OCI-LY3 (cell line): ENCODE measurements around the gene DCC.

Experiments
- H2AFZ ChIP-seq: fragments of 200-600, 300-600 bp; shearing (Covaris generic); 2 replicates; pipeline ENCODE4 v1.6.0; 2014; ENCODE audit warnings: antibody characterized with exemption, low read depth, low read length
- H3K27ac ChIP-seq: fragments of 200-600, 300-600 bp; sonication (generic); 2 replicates; pipeline ENCODE4 v1.5.1; 2014; ENCODE audit warnings: mild to moderate bottlenecking, low read length, moderate library complexity, mixed read lengths
- H3K27me3 ChIP-seq: fragments of 200-600, 300-600 bp; sonication (generic); 2 replicates; pipeline ENCODE4 v1.6.1; 2014; ENCODE audit warnings: low read depth, low read length, mixed read lengths
- H3K36me3 ChIP-seq: fragments of 200-600, 300-600 bp; sonication (generic); replicated peaks from 2 replicates; pipeline ENCODE3; 2014; ENCODE audit warnings: low read depth, low read length, mixed read lengths
- H3K4me1 ChIP-seq: fragments of 300-600, 200-600 bp; sonication (generic); 2 replicates; pipeline ENCODE4 v1.6.1; 2014; ENCODE audit warnings: low read length, mixed read lengths
- H3K4me2 ChIP-seq: fragments of 200-600, 300-600 bp; sonication (generic); 2 replicates; pipeline ENCODE4 v1.6.1; 2014; ENCODE audit warnings: low read length, mixed read lengths
- H3K4me3 ChIP-seq: fragments of 300-600, 200-600 bp; sonication (generic); 2 replicates; pipeline ENCODE4 v1.5.1; 2014; ENCODE audit warnings: antibody characterized with exemption, mild to moderate bottlenecking, low read length, moderate library complexity
- H3K79me2 ChIP-seq: fragments of 300-600, 200-600 bp; shearing (Covaris generic); 2 replicates; pipeline ENCODE4 v1.6.1; 2014; ENCODE audit warnings: mild to moderate bottlenecking, low read length, mixed read lengths
- H3K9ac ChIP-seq: fragments of 300-600, 200-600 bp; shearing (Covaris generic); 2 replicates; pipeline ENCODE4 v1.6.0; 2014; ENCODE audit warnings: mild to moderate bottlenecking, low read length, moderate library complexity
- H3K9me3 ChIP-seq: fragments of 200-600, 300-600 bp; shearing (Covaris generic); 2 replicates; pipeline ENCODE4 v1.6.1; 2014; ENCODE audit warnings: low read length, mixed read lengths; ENCODE audit not compliant: insufficient read depth
- H4K20me1 ChIP-seq: fragments of 200-600, 300-600 bp; sonication (generic); 2 replicates; pipeline ENCODE4 v1.6.1; 2016; ENCODE audit warnings: low read length, mixed read lengths; ENCODE audit not compliant: insufficient read depth
- EZH2phosphoT487 ChIP-seq: fragments of 200-600 bp; shearing (Covaris generic); IDR thresholded peaks from 2 replicates; pipeline ENCODE4 v1.6.1; 2018; ENCODE audit warnings: antibody characterized with exemption, mixed run types, low read depth
- TF ChIP-seq, protein P1 (sequence below): fragments of 200-600, 300-600 bp; sonication (generic); IDR thresholded peaks from 2 replicates; pipeline ENCODE4 v1.5.1; 2014; ENCODE audit warnings: antibody characterized with exemption, low read length, low read depth

Gene DCC

DNA sequence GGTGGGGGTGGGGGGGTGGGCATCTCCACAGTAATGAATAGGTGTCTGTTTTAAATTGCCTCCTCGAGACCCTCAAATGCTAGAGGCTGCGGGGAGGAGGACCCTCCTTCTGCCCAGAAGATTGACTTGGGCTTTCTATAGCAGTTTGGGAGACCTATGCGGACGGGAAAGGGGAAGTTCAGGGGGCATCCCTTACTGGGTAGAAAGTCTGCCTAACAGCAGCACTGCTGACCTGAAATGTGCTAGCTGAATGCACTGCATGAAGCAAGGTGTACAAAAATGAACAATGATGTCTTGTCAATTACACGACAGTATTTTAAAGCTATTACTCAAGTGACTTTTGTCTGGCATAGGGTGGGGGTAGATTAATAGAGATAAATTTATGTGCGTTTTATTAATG is 2.5 kb downstream of the DCC start:
- no peak overlapping the region for H3K27ac ChIP-seq
- H3K9ac ChIP-seq = no peak overlapping the region
- H2AFZ ChIP-seq = no peak overlapping the region
- H3K27me3 ChIP-seq = peaks cover 14% of the 10 kb centered on the region
- peak overlapping the region; percentile 2; the same call in 1 of the 2 replicates for H3K4me2 ChIP-seq
- no peaks in the 10 kb centered on the region for H3K9me3 ChIP-seq
- H3K36me3 ChIP-seq = no peaks in the 10 kb centered on the region
- peaks cover 15% of the 10 kb centered on the region for H3K4me1 ChIP-seq
- H3K4me3 ChIP-seq = no peak overlapping the region
- H3K79me2 ChIP-seq = no peaks in the 10 kb centered on the region
- TF ChIP-seq EZH2phosphoT487 = no peak
- TF ChIP-seq, protein P1, sequence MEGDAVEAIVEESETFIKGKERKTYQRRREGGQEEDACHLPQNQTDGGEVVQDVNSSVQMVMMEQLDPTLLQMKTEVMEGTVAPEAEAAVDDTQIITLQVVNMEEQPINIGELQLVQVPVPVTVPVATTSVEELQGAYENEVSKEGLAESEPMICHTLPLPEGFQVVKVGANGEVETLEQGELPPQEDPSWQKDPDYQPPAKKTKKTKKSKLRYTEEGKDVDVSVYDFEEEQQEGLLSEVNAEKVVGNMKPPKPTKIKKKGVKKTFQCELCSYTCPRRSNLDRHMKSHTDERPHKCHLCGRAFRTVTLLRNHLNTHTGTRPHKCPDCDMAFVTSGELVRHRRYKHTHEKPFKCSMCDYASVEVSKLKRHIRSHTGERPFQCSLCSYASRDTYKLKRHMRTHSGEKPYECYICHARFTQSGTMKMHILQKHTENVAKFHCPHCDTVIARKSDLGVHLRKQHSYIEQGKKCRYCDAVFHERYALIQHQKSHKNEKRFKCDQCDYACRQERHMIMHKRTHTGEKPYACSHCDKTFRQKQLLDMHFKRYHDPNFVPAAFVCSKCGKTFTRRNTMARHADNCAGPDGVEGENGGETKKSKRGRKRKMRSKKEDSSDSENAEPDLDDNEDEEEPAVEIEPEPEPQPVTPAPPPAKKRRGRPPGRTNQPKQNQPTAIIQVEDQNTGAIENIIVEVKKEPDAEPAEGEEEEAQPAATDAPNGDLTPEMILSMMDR = no peak
- no peaks in the 10 kb centered on the region for H4K20me1 ChIP-seq

DNA sequence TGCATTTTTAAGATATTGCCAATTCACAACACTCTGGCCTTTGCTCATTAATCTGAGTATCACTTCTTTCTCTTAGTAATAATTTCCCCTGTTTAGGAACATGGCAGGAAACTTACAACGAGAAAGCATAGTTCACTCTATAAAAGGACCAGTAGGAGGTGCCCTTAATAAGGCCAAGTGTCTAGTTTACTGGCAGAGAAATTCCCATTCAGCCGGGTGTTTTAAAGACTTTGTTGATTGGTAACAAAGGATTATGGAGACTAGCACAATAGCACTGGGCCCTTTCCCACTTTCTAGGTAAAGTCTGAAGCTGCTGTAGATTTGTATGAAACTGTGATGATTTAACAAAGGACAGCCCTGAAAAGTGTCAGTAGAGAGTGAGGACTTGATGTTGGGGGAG is 3.1 kb downstream of the DCC start:
- Histone ChIP-seq H3K36me3 (peaks cover under 1% of the 10 kb centered on the region), H3K4me3 (no peak overlapping the region), H4K20me1 (no peaks in the 10 kb centered on the region), H2AFZ (no peak overlapping the region), H3K27me3 (peaks cover 14% of the 10 kb centered on the region), H3K79me2 (no peaks in the 10 kb centered on the region), H3K27ac (no peak overlapping the region), H3K9me3 (no peaks in the 10 kb centered on the region), H3K4me1 (peaks cover 17% of the 10 kb centered on the region), H3K9ac (no peak overlapping the region), H3K4me2 (peak overlapping the region; percentile 2)
- TF ChIP-seq EZH2phosphoT487 = no peak
- TF ChIP-seq, protein P1 = peak; percentile 92

DNA sequence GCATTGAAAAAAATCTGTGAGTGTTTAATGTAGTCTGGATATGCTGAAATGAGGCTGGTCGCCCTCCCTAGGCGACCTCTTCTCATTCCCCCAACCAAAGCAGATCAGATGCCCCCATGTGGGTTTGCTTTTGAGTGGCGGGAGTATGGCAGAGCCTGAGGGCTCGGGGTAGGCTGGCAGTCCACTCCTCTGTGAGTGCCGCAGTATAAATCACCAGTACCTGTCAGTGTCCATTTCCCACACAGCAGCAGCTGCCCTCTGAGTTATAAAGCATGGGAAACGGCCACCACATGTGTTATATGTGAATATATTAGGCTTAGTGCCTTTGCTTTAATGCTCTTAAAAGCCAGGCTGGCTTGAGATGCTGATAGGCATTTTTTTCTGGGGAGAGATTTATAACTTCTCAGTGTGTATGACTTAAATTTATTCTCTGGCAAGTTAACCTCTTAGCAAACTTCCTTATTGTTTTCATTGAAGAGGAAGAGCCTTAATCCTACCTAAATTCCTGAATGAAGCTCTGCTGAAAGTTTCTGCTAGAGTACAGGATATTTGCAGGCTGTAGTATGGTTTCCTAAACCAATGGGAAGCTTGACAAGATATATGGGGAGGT is 3.8 kb downstream of the DCC start:
- peaks cover 7% of the 10 kb centered on the region for H3K27me3 ChIP-seq
- peaks cover 17% of the 10 kb centered on the region for H3K4me1 ChIP-seq
- peaks cover 4% of the 10 kb centered on the region for H3K36me3 ChIP-seq
- H3K4me3 ChIP-seq = no peak overlapping the region
- no peak overlapping the region for H3K9ac ChIP-seq
- TF ChIP-seq, protein P1 = no peak
- no peak for TF ChIP-seq EZH2phosphoT487
- no peaks in the 10 kb centered on the region for H4K20me1 ChIP-seq
- H2AFZ ChIP-seq = no peak overlapping the region
- H3K79me2 ChIP-seq = no peaks in the 10 kb centered on the region
- H3K4me2 ChIP-seq = no peak overlapping the region
- no peak overlapping the region for H3K27ac ChIP-seq
- no peaks in the 10 kb centered on the region for H3K9me3 ChIP-seq

DNA sequence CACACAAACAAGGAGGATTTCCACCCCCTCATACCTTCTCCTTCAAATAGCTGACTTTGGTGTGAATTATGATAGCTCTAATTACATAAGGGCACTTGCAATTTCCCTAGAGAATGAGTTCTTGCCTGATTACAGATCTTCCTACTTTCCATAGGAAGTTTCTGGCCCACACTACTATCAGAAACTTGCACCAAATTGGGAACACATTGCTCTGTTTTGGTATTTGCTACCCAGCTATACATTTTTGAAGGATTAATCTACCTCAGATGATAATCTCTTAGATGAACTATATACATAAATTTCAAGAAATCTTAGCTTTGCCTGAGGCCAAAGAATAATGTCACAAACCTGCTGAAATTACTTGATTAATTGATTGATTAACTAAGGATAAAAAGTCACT is 4.9 kb downstream of the DCC start:
- H3K9me3 ChIP-seq = no peaks in the 10 kb centered on the region
- H3K27ac ChIP-seq = no peak overlapping the region
- no peaks in the 10 kb centered on the region for H4K20me1 ChIP-seq
- H2AFZ ChIP-seq = no peak overlapping the region
- peaks cover 4% of the 10 kb centered on the region for H3K36me3 ChIP-seq
- H3K4me3 ChIP-seq = no peak overlapping the region
- H3K9ac ChIP-seq = no peak overlapping the region
- peaks cover 17% of the 10 kb centered on the region for H3K4me1 ChIP-seq
- no peaks in the 10 kb centered on the region for H3K79me2 ChIP-seq
- no peak for TF ChIP-seq EZH2phosphoT487
- TF ChIP-seq, protein P1 = no peak
- peaks cover 3% of the 10 kb centered on the region; the same call in 1 of the 2 replicates for H3K27me3 ChIP-seq
- H3K4me2 ChIP-seq = no peak overlapping the region
